HL-60 (cell line): ENCODE results near the gene CAPN13.

ENCODE experiments used
- CTCF ChIP-seq: IDR thresholded peaks from one replicate; pipeline ENCODE4 v1.5.1; 2011; ENCODE audit warnings: low read length, control low read depth, inconsistent platforms; ENCODE audit not compliant: insufficient read depth
- GABPA ChIP-seq: IDR thresholded peaks from 2 replicates; pipeline ENCODE4 v1.6.1; 2012; ENCODE audit warnings: low read depth
- POLR2AphosphoS5 ChIP-seq: IDR thresholded peaks from 2 replicates; pipeline ENCODE4 v1.6.1; 2012; ENCODE audit warnings: low read depth
- REST ChIP-seq: IDR thresholded peaks from 2 replicates; pipeline ENCODE4 v1.6.1; 2012; ENCODE audit warnings: low read depth; ENCODE audit not compliant: insufficient replicate concordance

GRCh38 chr2:30792521-30792920, 14.7 kb downstream of the CAPN13 start:
- no peak for TF ChIP-seq CTCF
- no peak for TF ChIP-seq GABPA
- no peak for TF ChIP-seq POLR2AphosphoS5
- no peak for TF ChIP-seq REST
